ENCODE results near the gene HRG. TPM values are rescaled to one million over a fixed set of nuclear protein-coding genes. Genes with fewer than 3 reads are reported as not detected.

The HRG gene
- total and polyA plus RNA-seq, 2 of the 8 experiments (the other 6 are each of a cell fraction or from before 2014, with no cell fraction given), result 0.03 to 0.15 TPM

- no peak for TF ChIP-seq CHD7 (IDR thresholded peaks at IDR 0.05; ENCODE audit: insufficient replicate concordance, low read length)
- no peak for TF ChIP-seq SRF (IDR thresholded peaks at IDR 0.05; ENCODE audit: low read depth, low read length)
- no peak for TF ChIP-seq CEBPB (IDR thresholded peaks at IDR 0.05; ENCODE audit: low read depth, low read length)
- no peak for TF ChIP-seq EP300 (IDR thresholded peaks at IDR 0.05; ENCODE audit: borderline replicate concordance in 1 of 2, low read depth in 2 of 2, low read length in 2 of 2)
- no peak for TF ChIP-seq ATF2 (IDR thresholded peaks at IDR 0.05; ENCODE audit: low read length)
- no peak for TF ChIP-seq SIN3A (conservative IDR thresholded peaks at IDR 0.05 in 1 of 2, IDR thresholded peaks at IDR 0.05 in 1 of 2; ENCODE audit: low read depth in 1 of 2, low read length in 2 of 2)
- no peak for TF ChIP-seq MAFK (IDR thresholded peaks at IDR 0.05; ENCODE audit: low read depth, low read length)
- no peak for TF ChIP-seq SAP30 (IDR thresholded peaks at IDR 0.05; ENCODE audit: insufficient read depth, insufficient replicate concordance, low read length)
- no peak for TF ChIP-seq POLR2AphosphoS5 (IDR thresholded peaks at IDR 0.05; ENCODE audit: low read depth, low read length)
Observed at GRCh38 chr3:186679151-186679550, 13.3 kb downstream of the HRG start (continued).
